IMR-90 (cell line): ENCODE data around the gene GNAI3. TPM values are rescaled to one million over a fixed set of nuclear protein-coding genes. Genes with fewer than 3 reads are reported as not detected.

Experiments
- ATAC-seq: fragments of 200-7000 bp; cut with Tn5 transposase; 2 replicates; pipeline ENCODE4 v1.9.1; 2020; ENCODE audit warnings: low read depth, mild to moderate bottlenecking, moderate library complexity
- BruUV-seq: library from RNA; stranded (reverse); fragments of 400-500 nt; replicated peaks from 2 replicates; lab custom pipeline; 2021; lab: Mats Ljungman, UMichigan
- CTCF ChIA-PET: fragments of 300-600 bp; formaldehyde crosslinking; extraction: SDS; loops from one replicate; lab custom pipeline; 2021; ENCODE audit warnings: antibody characterized with exemption; lab: Yijun Ruan, JAX
- POLR2A ChIA-PET: fragments of 300-600 bp; sonication (Branson Sonifier 250); formaldehyde crosslinking; loops from one replicate; lab custom pipeline; 2022; ENCODE audit warnings: antibody characterized with exemption; ENCODE audit not compliant: unreplicated experiment; lab: Charles Lee
- DNase-seq: peaks from one replicate; pipeline ENCODE4 v3.0.0; 2013
- H2AFZ ChIP-seq: replicated peaks from 2 replicates; pipeline ENCODE3; 2013; ENCODE audit warnings: low read length, mild to moderate bottlenecking; ENCODE audit not compliant: poor library complexity
- H2AK5ac ChIP-seq: 2 replicates; pipeline ENCODE4 v1.6.1; 2013; ENCODE audit warnings: low read depth, low read length, inconsistent platforms
- H2AK9ac ChIP-seq: replicated peaks from 2 replicates; pipeline ENCODE3; 2013; ENCODE audit warnings: mild to moderate bottlenecking, low read depth, low read length, moderate library complexity; ENCODE audit not compliant: poor library complexity
- H2BK120ac ChIP-seq: 2 replicates; pipeline ENCODE4 v1.6.1; 2013; ENCODE audit warnings: low read depth, low read length, inconsistent platforms
- H2BK15ac ChIP-seq: 3 replicates; pipeline ENCODE4 v1.6.1; 2013; ENCODE audit warnings: low read depth, low read length, inconsistent platforms
- H2BK20ac ChIP-seq: 2 replicates; pipeline ENCODE4 v1.6.1; 2013; ENCODE audit warnings: low read depth, mild to moderate bottlenecking, inconsistent platforms, low read length, moderate library complexity
- H2BK5ac ChIP-seq: 2 replicates; pipeline ENCODE4 v1.6.1; 2013; ENCODE audit warnings: mild to moderate bottlenecking, low read depth, low read length, inconsistent platforms; ENCODE audit not compliant: poor library complexity, severe bottlenecking
- H3K14ac ChIP-seq: replicated peaks from 2 replicates; pipeline ENCODE4 v1.6.1; 2013; ENCODE audit warnings: low read depth, low read length, inconsistent platforms
- H3K18ac ChIP-seq: 2 replicates; pipeline ENCODE4 v1.6.1; 2013; ENCODE audit warnings: low read depth, low read length, control low read depth
- H3K23ac ChIP-seq: 2 replicates; pipeline ENCODE4 v1.6.1; 2013; ENCODE audit warnings: low read depth, low read length, inconsistent platforms
- H3K27ac ChIP-seq: 2 replicates; pipeline ENCODE4 v1.5.1; 2013; ENCODE audit warnings: mild to moderate bottlenecking, control low read depth, low read length; ENCODE audit not compliant: insufficient read depth
- H3K27me3 ChIP-seq: 2 replicates; pipeline ENCODE4 v1.6.1; 2013; ENCODE audit warnings: low read length; ENCODE audit not compliant: control insufficient read depth, insufficient read depth
- H3K36me3 ChIP-seq: 2 replicates; pipeline ENCODE4 v1.6.1; 2013; ENCODE audit warnings: low read length, mixed read lengths; ENCODE audit not compliant: control insufficient read depth, insufficient read depth
- H3K4ac ChIP-seq: 2 replicates; pipeline ENCODE4 v1.6.1; 2013; ENCODE audit warnings: low read depth, low read length, inconsistent platforms
- H3K4me1 ChIP-seq: 2 replicates; pipeline ENCODE4 v1.6.1; 2013; ENCODE audit warnings: low read length, mixed read lengths; ENCODE audit not compliant: control insufficient read depth, insufficient read depth
- H3K4me2 ChIP-seq: 2 replicates; pipeline ENCODE4 v1.6.1; 2013; ENCODE audit warnings: low read depth, mild to moderate bottlenecking, control low read depth, low read length, moderate library complexity
- H3K4me3 ChIP-seq: 2 replicates; pipeline ENCODE4 v1.5.1; 2013; ENCODE audit warnings: low read depth, mild to moderate bottlenecking, control low read depth, low read length, moderate library complexity; ENCODE audit not compliant: insufficient read depth
- H3K56ac ChIP-seq: 2 replicates; pipeline ENCODE4 v1.6.1; 2013; ENCODE audit warnings: low read length, inconsistent platforms; ENCODE audit not compliant: insufficient read depth; ENCODE audit errors: extremely low read depth
- H3K79me1 ChIP-seq, 2 experiments: 2 replicates each; pipeline ENCODE4 v1.6.1; 2013; ENCODE audit warnings: low read length in 2 of 2, inconsistent platforms in 1 of 2, low read depth in 1 of 2
- H3K9ac ChIP-seq: 2 replicates; pipeline ENCODE4 v1.6.1; 2013; ENCODE audit warnings: low read depth, low read length, control low read depth
- H3K9me1 ChIP-seq: 2 replicates; pipeline ENCODE4 v1.6.1; 2013; ENCODE audit warnings: low read length, inconsistent platforms; ENCODE audit not compliant: insufficient read depth
- H3K9me3 ChIP-seq: 2 replicates; pipeline ENCODE4 v1.6.1; 2013; ENCODE audit warnings: low read length; ENCODE audit not compliant: control insufficient read depth, insufficient read depth
- H4K20me1 ChIP-seq: 2 replicates; pipeline ENCODE4 v1.6.1; 2013; ENCODE audit warnings: low read length, inconsistent platforms; ENCODE audit not compliant: insufficient read depth
- H4K5ac ChIP-seq: 2 replicates; pipeline ENCODE4 v1.6.1; 2013; ENCODE audit warnings: mild to moderate bottlenecking, low read depth, low read length, control low read depth
- H4K8ac ChIP-seq, 2 experiments: 2 replicates each; pipeline ENCODE4 v1.6.1; 2013; ENCODE audit warnings: low read depth in 2 of 2, low read length in 2 of 2, control low read depth in 1 of 2, inconsistent platforms in 1 of 2
- H4K91ac ChIP-seq: 2 replicates; pipeline ENCODE4 v1.6.1; 2013; ENCODE audit warnings: low read depth, low read length, inconsistent platforms; ENCODE audit not compliant: insufficient read depth
- BHLHE40 ChIP-seq: fragments of 150-350 bp; IDR thresholded peaks from 2 replicates; pipeline ENCODE4 v1.6.1; 2016; ENCODE audit warnings: mild to moderate bottlenecking, low read depth, low read length
- CEBPB ChIP-seq: IDR thresholded peaks from 2 replicates; pipeline ENCODE4 v1.6.1; 2012; ENCODE audit warnings: low read depth, low read length, improper control_type of control experiment
- FOS ChIP-seq: fragments of 150-350 bp; IDR thresholded peaks from 2 replicates; pipeline ENCODE4 v1.6.1; 2016; ENCODE audit warnings: low read depth, low read length
- MAZ ChIP-seq: IDR thresholded peaks from 2 replicates; pipeline ENCODE4 v1.6.1; 2012; ENCODE audit warnings: low read depth, mild to moderate bottlenecking, low read length, improper control_type of control experiment, moderate library complexity, borderline replicate concordance
- MXI1 ChIP-seq: IDR thresholded peaks from 2 replicates; pipeline ENCODE4 v1.6.1; 2012; ENCODE audit warnings: low read depth, mild to moderate bottlenecking, low read length, moderate library complexity, borderline replicate concordance
- NFE2L2 ChIP-seq: fragments of 150-350 bp; IDR thresholded peaks from 2 replicates; pipeline ENCODE4 v1.6.1; 2016; ENCODE audit warnings: low read depth, mild to moderate bottlenecking, low read length
- RAD21 ChIP-seq: IDR thresholded peaks from 2 replicates; pipeline ENCODE4 v1.6.1; 2012; ENCODE audit warnings: low read length, improper control_type of control experiment
- RCOR1 ChIP-seq: IDR thresholded peaks from 2 replicates; pipeline ENCODE4 v1.6.1; 2012; ENCODE audit warnings: mild to moderate bottlenecking, low read length, improper control_type of control experiment; ENCODE audit not compliant: insufficient replicate concordance
- WGBS, 2 experiments: methylation state at CpG; one replicate each; pipeline versions ENCODE4 v1.1.5 to v1.1.7; 2013; ENCODE audit warnings: missing lambda C conversion rate in 2 of 2; ENCODE audit not compliant: insufficient read length in 1 of 2; ENCODE audit errors: extremely low coverage in 2 of 2; 5-methylcytosine and 5-hydroxymethylcytosine counted together
- dilution Hi-C: fragments of 300-500 bp; cut with HindIII; formaldehyde crosslinking; loops from one replicate; pipeline ENCODE4 v1.14.3; 2018; ENCODE audit warnings: low sequenced_read_pairs; ENCODE audit not compliant: unreplicated experiment
- in situ Hi-C: fragments of 300-500 bp; cut with MboI; formaldehyde crosslinking; loops from 3 replicates; pipeline ENCODE4 v1.14.3; 2019; ENCODE audit warnings: low sequenced_read_pairs, inconsistent platforms, mixed read lengths
- intact Hi-C: fragments of 100-400 bp; cut with micrococcal nuclease; formaldehyde crosslinking; loops from 2 replicates; pipeline ENCODE4 v1.10.0; 2022
- polyA plus RNA-seq, 3 experiments: library from polyadenylated mRNA; depleted of rRNA; stranded (reverse); fragments of >200 nt; gene quantifications; 2 replicates each; pipeline ENCODE4 v1.2.3, GENCODE V29; 2012; ENCODE audit warnings: low replicate concordance in 1 of 3
- total RNA-seq: library from RNA; depleted of rRNA; stranded (reverse); fragments of >200 nt; gene quantifications from 2 replicates; pipeline ENCODE4 v1.2.3, GENCODE V29; 2012
- TF ChIP-seq, protein P1 (sequence below): fragments of 150-350 bp; IDR thresholded peaks from 2 replicates; pipeline ENCODE4 v1.6.1; 2017; ENCODE audit warnings: mild to moderate bottlenecking, antibody characterized with exemption, low read length, low read depth
- TF ChIP-seq, protein P2 (sequence below): conservative IDR thresholded peaks from 2 replicates; pipeline ENCODE4 v1.5.1; 2012; ENCODE audit warnings: mild to moderate bottlenecking, low read depth, low read length, improper control_type of control experiment
- TF ChIP-seq, protein P3 (sequence below): fragments of 150-350 bp; IDR thresholded peaks from 2 replicates; pipeline ENCODE4 v1.6.1; 2016; ENCODE audit warnings: low read depth, mild to moderate bottlenecking, low read length, moderate library complexity, borderline replicate concordance

The GNAI3 gene
- total and polyA plus RNA-seq, 2 of the 4 experiments (the other 2 are of a cell fraction) = 5.9 to 14.9 TPM

DNA sequence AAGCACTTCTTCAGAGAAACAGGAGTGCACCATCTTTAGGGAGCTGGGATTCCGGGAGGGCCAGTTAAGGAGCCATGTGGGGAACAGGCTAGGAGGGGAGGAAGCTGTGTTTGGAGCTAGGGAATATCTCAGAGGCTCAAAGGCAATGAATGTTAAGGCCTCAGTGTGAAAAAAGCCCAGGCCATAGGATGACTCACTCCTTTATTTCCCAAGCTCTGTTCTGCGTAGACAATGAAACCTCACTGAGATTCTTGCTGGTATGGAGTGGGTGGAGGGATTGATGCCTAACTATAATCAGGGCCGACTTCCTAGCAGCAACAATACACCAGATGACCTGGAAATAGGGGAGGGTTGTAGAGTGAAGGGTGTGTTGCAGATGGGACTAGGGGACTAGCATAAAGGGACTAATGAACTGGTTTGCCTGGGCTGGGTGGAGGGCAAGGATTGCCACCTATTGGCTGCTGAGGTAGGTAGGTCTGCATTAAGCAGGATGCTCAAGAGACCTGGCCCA, 68.9 kb downstream of the GNAI3 start:
- WGBS, 2 experiments = no CpG with 5 or more reads among the region's 3 CpGs
- DNase-seq = peak; percentile 97
- H2BK5ac ChIP-seq = peak overlapping the region; percentile 90
- H4K5ac ChIP-seq = peak overlapping the region; percentile 87
- no peak overlapping the region for H3K4me3 ChIP-seq
- H4K20me1 ChIP-seq = peaks cover 15% of the 10 kb centered on the region
- peak overlapping the region; percentile 17 for H3K4me2 ChIP-seq
- peak overlapping the region; percentile 57 for H2BK20ac ChIP-seq
- intact Hi-C loops = no loop called here
- H2AFZ ChIP-seq = peak overlapping the region; percentile 86
- peak overlapping the region; percentile 88 for H2AK9ac ChIP-seq
- H3K27me3 ChIP-seq = no peaks in the 10 kb centered on the region
- peaks cover 45% of the 10 kb centered on the region for H3K9me1 ChIP-seq
- peak; percentile 19 for ATAC-seq
- no peaks in the 10 kb centered on the region for H3K36me3 ChIP-seq
- H3K79me1 ChIP-seq = peaks cover 16 to 72% of the 10 kb centered on the region in 2 experiments; a peak in 3 of 4 replicates
- BruUV-seq = no TSS peak
- dilution Hi-C loops = no loop called here
- POLR2A ChIA-PET = interaction anchor here (0.6 to 1.0 kb wide), 2 partner anchors 38 to 69 kb away, joined by 3 to 5 read pairs; partner anchors contain the start of genes GNAI3 and GSTM4
- peak overlapping the region; percentile 63 to 86 for H4K8ac ChIP-seq
- CTCF ChIA-PET = interaction anchor here (1.0 kb wide), 1 partner anchor 17 kb away, joined by 3 read pairs; no protein-coding TSS in a partner anchor
- H4K91ac ChIP-seq = peak overlapping the region; percentile 86
- peak overlapping the region; percentile 88 for H3K4ac ChIP-seq
- no peaks in the 10 kb centered on the region for H3K9me3 ChIP-seq
- peak overlapping the region; percentile 67 for H3K56ac ChIP-seq
- H3K14ac ChIP-seq = peak overlapping the region; percentile 85
- H3K4me1 ChIP-seq = peaks cover 36% of the 10 kb centered on the region
- peak overlapping the region; percentile 81 for H2BK120ac ChIP-seq
- H3K18ac ChIP-seq = peak overlapping the region; percentile 83
- peak overlapping the region; percentile 73 for H3K23ac ChIP-seq
- in situ Hi-C loops = no loop called here
- TF ChIP-seq MAZ = peak; percentile 28; the same call in 1 of the 2 replicates
- TF ChIP-seq, protein P1, sequence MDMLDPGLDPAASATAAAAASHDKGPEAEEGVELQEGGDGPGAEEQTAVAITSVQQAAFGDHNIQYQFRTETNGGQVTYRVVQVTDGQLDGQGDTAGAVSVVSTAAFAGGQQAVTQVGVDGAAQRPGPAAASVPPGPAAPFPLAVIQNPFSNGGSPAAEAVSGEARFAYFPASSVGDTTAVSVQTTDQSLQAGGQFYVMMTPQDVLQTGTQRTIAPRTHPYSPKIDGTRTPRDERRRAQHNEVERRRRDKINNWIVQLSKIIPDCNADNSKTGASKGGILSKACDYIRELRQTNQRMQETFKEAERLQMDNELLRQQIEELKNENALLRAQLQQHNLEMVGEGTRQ = no peak
- no peak for TF ChIP-seq MXI1
- TF ChIP-seq NFE2L2 = no peak
- TF ChIP-seq CEBPB = peak; percentile 95
- TF ChIP-seq, protein P2, sequence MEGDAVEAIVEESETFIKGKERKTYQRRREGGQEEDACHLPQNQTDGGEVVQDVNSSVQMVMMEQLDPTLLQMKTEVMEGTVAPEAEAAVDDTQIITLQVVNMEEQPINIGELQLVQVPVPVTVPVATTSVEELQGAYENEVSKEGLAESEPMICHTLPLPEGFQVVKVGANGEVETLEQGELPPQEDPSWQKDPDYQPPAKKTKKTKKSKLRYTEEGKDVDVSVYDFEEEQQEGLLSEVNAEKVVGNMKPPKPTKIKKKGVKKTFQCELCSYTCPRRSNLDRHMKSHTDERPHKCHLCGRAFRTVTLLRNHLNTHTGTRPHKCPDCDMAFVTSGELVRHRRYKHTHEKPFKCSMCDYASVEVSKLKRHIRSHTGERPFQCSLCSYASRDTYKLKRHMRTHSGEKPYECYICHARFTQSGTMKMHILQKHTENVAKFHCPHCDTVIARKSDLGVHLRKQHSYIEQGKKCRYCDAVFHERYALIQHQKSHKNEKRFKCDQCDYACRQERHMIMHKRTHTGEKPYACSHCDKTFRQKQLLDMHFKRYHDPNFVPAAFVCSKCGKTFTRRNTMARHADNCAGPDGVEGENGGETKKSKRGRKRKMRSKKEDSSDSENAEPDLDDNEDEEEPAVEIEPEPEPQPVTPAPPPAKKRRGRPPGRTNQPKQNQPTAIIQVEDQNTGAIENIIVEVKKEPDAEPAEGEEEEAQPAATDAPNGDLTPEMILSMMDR = no peak
- peak; percentile 96 for TF ChIP-seq FOS
- peak; percentile 50; the same call in 1 of the 2 replicates for TF ChIP-seq BHLHE40
- peak; percentile 70 for TF ChIP-seq RCOR1
- TF ChIP-seq, protein P3, sequence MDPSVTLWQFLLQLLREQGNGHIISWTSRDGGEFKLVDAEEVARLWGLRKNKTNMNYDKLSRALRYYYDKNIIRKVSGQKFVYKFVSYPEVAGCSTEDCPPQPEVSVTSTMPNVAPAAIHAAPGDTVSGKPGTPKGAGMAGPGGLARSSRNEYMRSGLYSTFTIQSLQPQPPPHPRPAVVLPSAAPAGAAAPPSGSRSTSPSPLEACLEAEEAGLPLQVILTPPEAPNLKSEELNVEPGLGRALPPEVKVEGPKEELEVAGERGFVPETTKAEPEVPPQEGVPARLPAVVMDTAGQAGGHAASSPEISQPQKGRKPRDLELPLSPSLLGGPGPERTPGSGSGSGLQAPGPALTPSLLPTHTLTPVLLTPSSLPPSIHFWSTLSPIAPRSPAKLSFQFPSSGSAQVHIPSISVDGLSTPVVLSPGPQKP = no peak
- TF ChIP-seq RAD21 = peak; percentile 18; the same call in 1 of the 2 replicates
- H2BK15ac ChIP-seq = peak overlapping the region; percentile 88; the same call in 2 of the 3 replicates
- peak overlapping the region; percentile 83 for H2AK5ac ChIP-seq
- peak overlapping the region; percentile 32; the same call in 1 of the 2 replicates for H3K9ac ChIP-seq
- H3K27ac ChIP-seq = peak overlapping the region; percentile 77
